Measurements from ENCODE around the gene DYNLT4. TPM values are rescaled to one million over a fixed set of nuclear protein-coding genes. Genes with fewer than 3 reads are reported as not detected.

Gene DYNLT4
- total and polyA plus RNA-seq, 8 donors = 0.38 to 25.5 (median 2.5) TPM; not detected in 4

DNA sequence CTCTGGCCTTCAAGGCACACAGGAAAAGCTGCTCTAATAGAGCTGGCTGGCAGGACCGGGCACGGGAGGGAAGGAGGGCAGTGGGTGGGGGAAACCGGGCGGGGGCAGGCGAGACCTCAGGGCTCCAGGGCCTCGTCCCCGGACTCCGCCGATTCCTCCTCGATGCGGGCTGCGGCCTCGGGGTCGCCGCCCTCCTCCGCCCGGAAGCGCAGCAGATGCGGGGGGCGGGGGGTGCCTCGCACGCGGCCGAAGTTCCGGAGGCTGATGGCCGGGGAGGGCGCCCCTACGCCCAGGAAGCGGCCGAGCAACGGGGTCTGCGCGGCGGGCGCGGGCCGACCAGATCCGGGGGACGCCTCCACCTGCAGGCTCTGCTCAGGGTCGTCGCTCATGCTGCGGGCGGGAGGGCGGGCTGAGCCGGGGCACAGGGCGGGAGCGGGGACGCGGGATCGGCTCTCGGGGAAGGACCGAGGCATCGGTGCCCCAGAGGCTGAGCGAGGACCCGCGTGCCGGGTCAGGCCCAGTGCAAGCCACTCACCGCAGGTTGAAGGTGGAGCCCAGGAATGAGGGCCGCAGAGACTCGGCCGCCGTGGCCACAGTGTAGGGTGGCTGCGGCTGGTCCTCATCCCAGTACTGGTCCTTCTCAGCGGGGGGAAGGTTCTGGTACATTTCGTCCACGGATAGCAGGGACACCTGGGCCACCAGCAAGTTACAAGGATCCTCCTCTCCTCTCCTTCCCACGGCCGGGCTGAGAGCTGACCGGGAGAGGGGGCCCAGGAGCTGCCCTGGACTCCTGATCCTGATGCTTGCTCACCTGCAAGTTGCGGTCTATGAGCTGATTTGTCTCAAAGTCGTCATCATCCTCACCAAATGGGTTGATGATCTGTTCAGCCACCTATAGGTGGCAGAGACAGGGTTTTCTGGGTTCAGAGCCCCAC lies 22.8 kb downstream of the DYNLT4 start:
- Histone ChIP-seq H3K4me1 (peaks cover 32 to 36% (median 34%) of the 10 kb centered on the region in 4 donors), H3K27me3 (no peaks in the 10 kb centered on the region), H3K27ac (peak overlapping the region in 4 of 5 donors; percentile 12 to 72 (median 50)), H3K4me3 (peak overlapping the region; percentile 50 to 57 (median 52)), H3K36me3 (peaks cover 13 to 29% (median 28%) of the 10 kb centered on the region in 4 donors), H3K9me3 (no peaks in the 10 kb centered on the region)
- no peak for TF ChIP-seq EP300 (IDR thresholded peaks at IDR 0.05)
- TF ChIP-seq POLR2AphosphoS5 (IDR thresholded peaks at IDR 0.05) = no peak
- no peak for TF ChIP-seq POLR2A (IDR thresholded peaks at IDR 0.05)
- peak in 1 of 2 donors; percentile 79 for DNase-seq
- WGBS, 5 donors = 8 to 15% (median 9%) methylated on average over 27 to 71 of the region's 71 CpGs
- intact Hi-C loops (cut with DNase I; ENCODE audit: low total_unique reads) = no loop called here

DNA sequence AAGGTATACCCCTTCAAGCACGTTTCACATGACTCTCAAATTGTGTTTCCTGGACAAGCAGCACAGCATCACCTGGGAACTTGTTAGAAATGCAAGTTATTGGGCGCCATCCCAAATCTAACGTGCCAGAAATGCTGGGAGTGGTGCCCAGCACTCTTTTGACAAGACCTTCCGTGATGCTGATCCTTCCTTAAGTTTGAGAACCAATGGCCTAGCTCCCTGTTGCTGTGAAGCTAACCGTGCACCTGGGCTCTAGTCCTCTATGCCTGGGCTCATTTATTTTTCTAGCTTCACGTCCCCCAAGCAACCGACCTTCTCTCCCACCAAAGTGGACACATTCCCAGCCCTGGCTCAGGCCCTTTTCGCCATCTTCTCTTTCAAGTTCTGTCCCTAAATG lies 23.5 kb downstream of the DYNLT4 start:
- WGBS, 5 donors = 21 to 37% (median 29%) methylated on average over 8 of the region's 8 CpGs

DNA sequence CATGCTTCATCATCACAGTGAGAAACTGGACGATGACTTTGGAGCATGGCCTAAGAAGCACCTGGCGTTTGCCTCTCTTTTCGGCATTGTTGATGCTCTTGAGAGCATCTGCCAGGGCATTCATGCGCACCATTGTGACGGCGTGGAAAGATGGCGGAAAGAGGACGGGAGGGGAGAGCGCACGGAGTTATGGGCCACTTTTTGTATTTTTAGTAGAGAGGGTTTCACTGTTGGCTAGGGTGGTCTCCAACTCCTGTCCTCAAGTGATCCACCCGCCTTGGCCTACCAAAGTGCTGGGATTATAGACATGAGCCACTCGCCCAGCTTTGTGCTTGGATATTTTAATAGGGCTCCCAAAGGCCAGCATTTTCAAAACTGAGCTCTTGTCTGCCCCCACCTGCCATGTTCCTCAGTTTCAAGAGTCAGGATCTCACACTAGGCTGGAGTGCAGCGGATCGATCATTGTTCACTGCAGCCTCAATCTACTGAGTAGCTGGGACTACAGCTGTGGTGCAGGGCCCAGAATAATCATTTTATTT lies 26.5 kb downstream of the DYNLT4 start:
- no peak overlapping the region for H3K4me3 ChIP-seq
- peaks cover 41 to 61% (median 58%) of the 10 kb centered on the region in 4 donors for H3K36me3 ChIP-seq
- no peak for DNase-seq
- WGBS, 5 donors = 89 to 94% (median 92%) methylated on average over 14 of the region's 14 CpGs
- TF ChIP-seq CTCF (IDR thresholded peaks at IDR 0.05) (no peak), POLR2AphosphoS5 (IDR thresholded peaks at IDR 0.05) (no peak), POLR2A (IDR thresholded peaks at IDR 0.05) (no peak), EP300 (IDR thresholded peaks at IDR 0.05) (no peak)
- no peaks in the 10 kb centered on the region for H3K27me3 ChIP-seq
- intact Hi-C loops (cut with DNase I; ENCODE audit: low total_unique reads) = no loop called here
- H3K4me1 ChIP-seq = peaks cover 40 to 50% (median 47%) of the 10 kb centered on the region in 4 donors
- no peak overlapping the region for H3K27ac ChIP-seq
- no peaks in the 10 kb centered on the region for H3K9me3 ChIP-seq

More for the DNA sequence above, 23.5 kb downstream of the DYNLT4 start:
- Histone ChIP-seq H3K36me3 (peaks cover 20 to 36% (median 35%) of the 10 kb centered on the region in 4 donors), H3K27ac (peak overlapping the region in 4 of 5 donors; percentile 12 to 72 (median 50)), H3K9me3 (no peaks in the 10 kb centered on the region), H3K27me3 (no peaks in the 10 kb centered on the region), H3K4me3 (peak overlapping the region; percentile 50 to 57 (median 52)), H3K4me1 (peaks cover 32 to 36% (median 34%) of the 10 kb centered on the region in 4 donors)
- DNase-seq = peak; percentile 33 to 71
- TF ChIP-seq POLR2AphosphoS5 (IDR thresholded peaks at IDR 0.05) (no peak), EP300 (IDR thresholded peaks at IDR 0.05) (no peak), POLR2A (IDR thresholded peaks at IDR 0.05) (no peak), CTCF (IDR thresholded peaks at IDR 0.05) (no peak)
- intact Hi-C loops (cut with DNase I; ENCODE audit: low total_unique reads) = no loop called here

GRCh38 chr1:44778705-44779576 lies 28.2 kb downstream of the DYNLT4 start:
- WGBS, 5 donors = 92 to 96% (median 94%) methylated on average over 6 of the region's 6 CpGs
- TF ChIP-seq POLR2A (IDR thresholded peaks at IDR 0.05) (no peak), POLR2AphosphoS5 (IDR thresholded peaks at IDR 0.05) (no peak), CTCF (IDR thresholded peaks at IDR 0.05) (no peak), EP300 (IDR thresholded peaks at IDR 0.05) (no peak)
- H3K27ac ChIP-seq = no peak overlapping the region

More at GRCh38 chr1:44778705-44779576, 28.2 kb downstream of the DYNLT4 start:
- H3K9me3 ChIP-seq = no peaks in the 10 kb centered on the region
- H3K27me3 ChIP-seq = no peaks in the 10 kb centered on the region
- peaks cover 26 to 41% (median 37%) of the 10 kb centered on the region in 4 donors for H3K4me1 ChIP-seq
- H3K36me3 ChIP-seq = peaks cover 41 to 61% (median 58%) of the 10 kb centered on the region in 4 donors
- intact Hi-C loops (cut with DNase I; ENCODE audit: low total_unique reads) = no loop called here
- DNase-seq = no peak
- H3K4me3 ChIP-seq = peak overlapping the region in 1 of 4 donors; percentile 77
